RWPE1 (cell line): ENCODE measurements around the gene MYO7B.

Experiments
- CTCF ChIA-PET: fragments of 350-600 bp; sonication (Branson Sonifier 250); formaldehyde crosslinking; extraction: SDS; loops from one replicate; lab custom pipeline; 2021; lab: Yijun Ruan, JAX
- POLR2A ChIA-PET: fragments of 400-600 bp; formaldehyde crosslinking; extraction: SDS; loops from one replicate; lab custom pipeline; 2020; ENCODE audit warnings: antibody characterized with exemption; ENCODE audit not compliant: low non-redundant PET; lab: Yijun Ruan, JAX
- DNase-seq: peaks from one replicate; pipeline ENCODE4 v3.0.0; 2012; ENCODE audit warnings: low spot score
- H3K27ac ChIP-seq: fragments of 450-650 bp; 2 replicates; pipeline ENCODE4 v1.5.1; 2017
- CTCF ChIP-seq: fragments of 450-650 bp; conservative IDR thresholded peaks from 2 replicates; pipeline ENCODE4 v1.5.1; 2017; ENCODE audit warnings: low read depth, mild to moderate bottlenecking

MYO7B gene

DNA sequence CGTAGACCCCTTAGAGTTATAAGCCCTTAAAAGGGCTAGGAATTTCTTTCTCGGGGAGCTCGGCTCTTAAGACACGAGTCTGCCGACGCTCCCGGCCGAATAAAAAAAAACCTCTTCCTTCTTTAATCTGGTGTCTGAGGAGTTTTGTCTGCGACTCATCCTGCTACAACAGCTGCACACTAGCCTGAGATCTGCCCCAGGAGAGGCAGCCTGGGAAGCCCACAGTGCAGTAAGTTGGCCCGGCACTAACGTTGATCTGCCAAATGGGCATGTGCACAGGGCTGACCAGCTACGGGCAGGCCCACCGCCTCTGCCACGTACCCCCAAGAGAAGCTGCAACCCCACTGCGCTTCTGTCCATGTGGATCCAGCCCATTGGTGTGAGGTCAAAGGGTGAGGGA, 148.3 kb downstream of the MYO7B start:
- ChIA-PET POLR2A (no interaction called here), CTCF (no interaction called here)
- no peak overlapping the region for H3K27ac ChIP-seq
- TF ChIP-seq CTCF, result no peak
- no peak for DNase-seq

- DNase-seq, result no peak
- no peak for TF ChIP-seq CTCF
- CTCF ChIA-PET, result interaction anchor here (0.6 to 0.8 kb wide), 5 partner anchors 53 to 458 kb away, joined by 3 to 4 read pairs (median 3); no protein-coding TSS in a partner anchor
- H3K27ac ChIP-seq, result no peak overlapping the region
- POLR2A ChIA-PET, result no interaction called here
Measured at GRCh38 chr2:127685410-127686080, 150.1 kb downstream of the MYO7B start.
